Parathyroid adenoma (tissue), 2 donors: ENCODE data around the gene RTF1.

Experiments
- H2AFZ ChIP-seq: fragments of 300-600 bp; sonication (generic); one replicate; pipeline ENCODE4 v1.7.0; 2017; ENCODE audit warnings: antibody characterized with exemption, mild to moderate bottlenecking
- H3K27ac ChIP-seq: fragments of 300-600 bp; sonication (generic); one replicate; pipeline ENCODE4 v1.7.0; 2017
- H3K27me3 ChIP-seq: fragments of 300-600 bp; sonication (generic); one replicate; pipeline ENCODE4 v1.7.0; 2017; ENCODE audit warnings: low read length; ENCODE audit not compliant: control insufficient read depth, insufficient read depth
- H3K36me3 ChIP-seq: fragments of 300-600 bp; sonication (generic); one replicate; pipeline ENCODE4 v1.7.0; 2017; ENCODE audit warnings: low read length; ENCODE audit not compliant: control insufficient read depth, insufficient read depth
- H3K4me1 ChIP-seq: fragments of 300-600 bp; sonication (generic); one replicate; pipeline ENCODE4 v1.7.0; 2017; ENCODE audit warnings: control low read depth
- H3K4me2 ChIP-seq: fragments of 300-600 bp; sonication (generic); one replicate; pipeline ENCODE4 v1.7.0; 2017; ENCODE audit warnings: low read length
- H3K4me3 ChIP-seq: fragments of 300-600 bp; sonication (generic); one replicate; pipeline ENCODE4 v1.7.0; 2017; ENCODE audit warnings: low read depth, low read length
- H3K79me2 ChIP-seq: fragments of 300-600 bp; sonication (generic); one replicate; pipeline ENCODE4 v1.7.0; 2017; ENCODE audit warnings: control low read depth
- H3K9ac ChIP-seq: fragments of 300-600 bp; sonication (generic); one replicate; pipeline ENCODE4 v1.7.0; 2017; ENCODE audit warnings: mild to moderate bottlenecking
- H3K9me3 ChIP-seq: fragments of 300-600 bp; sonication (generic); one replicate; pipeline ENCODE4 v1.7.0; 2017; ENCODE audit warnings: low read length; ENCODE audit not compliant: control insufficient read depth
- CTCF ChIP-seq: fragments of 300-600 bp; sonication (generic); IDR thresholded peaks from one replicate; pipeline ENCODE4 v1.7.0; 2017; ENCODE audit warnings: antibody characterized with exemption, mild to moderate bottlenecking
- donor health status: primary hyperparathyroidism.

Gene RTF1

GRCh38 chr15:41392659-41393058, 24.2 kb upstream of the RTF1 start:
- H3K9ac ChIP-seq, result no peak overlapping the region
- H3K9me3 ChIP-seq, result no peaks in the 10 kb centered on the region
- no peaks in the 10 kb centered on the region for H3K79me2 ChIP-seq
- no peak for TF ChIP-seq CTCF
- H3K4me3 ChIP-seq, result no peak overlapping the region
- H3K4me2 ChIP-seq, result no peak overlapping the region
- H3K27ac ChIP-seq, result no peak overlapping the region
- H3K4me1 ChIP-seq, result no peaks in the 10 kb centered on the region
- no peak overlapping the region for H2AFZ ChIP-seq
- no peaks in the 10 kb centered on the region for H3K27me3 ChIP-seq
- no peaks in the 10 kb centered on the region for H3K36me3 ChIP-seq

GRCh38 chr15:41394924-41395323, 22.0 kb upstream of the RTF1 start:
- Histone ChIP-seq H3K36me3 (no peaks in the 10 kb centered on the region), H3K9me3 (no peaks in the 10 kb centered on the region), H3K9ac (no peak overlapping the region), H3K4me1 (no peaks in the 10 kb centered on the region), H3K4me2 (no peak overlapping the region), H3K4me3 (no peak overlapping the region), H3K27me3 (no peaks in the 10 kb centered on the region), H3K79me2 (no peaks in the 10 kb centered on the region), H2AFZ (no peak overlapping the region), H3K27ac (no peak overlapping the region)
- no peak for TF ChIP-seq CTCF

- Histone ChIP-seq H3K4me2 (no peak overlapping the region), H3K9me3 (no peaks in the 10 kb centered on the region), H3K79me2 (no peaks in the 10 kb centered on the region), H3K4me3 (no peak overlapping the region), H3K36me3 (no peaks in the 10 kb centered on the region), H3K9ac (no peak overlapping the region), H3K27me3 (no peaks in the 10 kb centered on the region), H3K4me1 (no peaks in the 10 kb centered on the region), H2AFZ (no peak overlapping the region), H3K27ac (no peak overlapping the region)
- no peak for TF ChIP-seq CTCF
Observed at GRCh38 chr15:41396111-41396510, 20.8 kb upstream of the RTF1 start.

GRCh38 chr15:41401904-41402267, 15.0 kb upstream of the RTF1 start:
- H3K4me1 ChIP-seq, result no peaks in the 10 kb centered on the region
- H3K4me2 ChIP-seq, result peak overlapping the region; percentile 69
- H3K9ac ChIP-seq, result peak overlapping the region; percentile 25
- H3K36me3 ChIP-seq, result no peaks in the 10 kb centered on the region
- H3K27ac ChIP-seq, result peak overlapping the region; percentile 58
- peak overlapping the region; percentile 86 for H2AFZ ChIP-seq
- no peaks in the 10 kb centered on the region for H3K79me2 ChIP-seq
- no peaks in the 10 kb centered on the region for H3K27me3 ChIP-seq
- no peak for TF ChIP-seq CTCF
- peak overlapping the region; percentile 90 for H3K4me3 ChIP-seq
- H3K9me3 ChIP-seq, result no peaks in the 10 kb centered on the region

- no peaks in the 10 kb centered on the region for H3K4me1 ChIP-seq
- H3K9ac ChIP-seq, result no peak overlapping the region
- H3K4me2 ChIP-seq, result no peak overlapping the region
- H3K9me3 ChIP-seq, result no peaks in the 10 kb centered on the region
- H3K27me3 ChIP-seq, result no peaks in the 10 kb centered on the region
- H3K36me3 ChIP-seq, result no peaks in the 10 kb centered on the region
- H3K27ac ChIP-seq, result no peak overlapping the region
- no peaks in the 10 kb centered on the region for H3K79me2 ChIP-seq
- H2AFZ ChIP-seq, result no peak overlapping the region
- no peak overlapping the region for H3K4me3 ChIP-seq
- TF ChIP-seq CTCF, result no peak
Observed at GRCh38 chr15:41407341-41407740, 9.6 kb upstream of the RTF1 start.
